Measurements from ENCODE around the gene NME3. TPM values are rescaled to one million over a fixed set of nuclear protein-coding genes. Genes with fewer than 3 reads are reported as not detected.

Gene NME3
- total and polyA plus RNA-seq, 8 donors, result 27.4 to 297 (median 33.1) TPM

GRCh38 chr16:1745181-1745899, 26.0 kb downstream of the NME3 start:
- FAIRE-seq (no peak), ATAC-seq (no peak), DNase-seq (no peak)
- Histone ChIP-seq H3K36me3 (peaks cover 0 to 43% (median 16%) of the 10 kb centered on the region in 3 donors), H3K27ac (no peak overlapping the region), H3K27me3 (no peaks in the 10 kb centered on the region), H3K9me3 (no peaks in the 10 kb centered on the region), H3K4me3 (no peak overlapping the region), H3K4me1 (no peaks in the 10 kb centered on the region)
- 93% methylated on average over 25 of the region's 25 CpGs for WGBS, 2 donors
- intact Hi-C loops (cut with DNase I), result no loop called here
- TF ChIP-seq, protein P1, sequence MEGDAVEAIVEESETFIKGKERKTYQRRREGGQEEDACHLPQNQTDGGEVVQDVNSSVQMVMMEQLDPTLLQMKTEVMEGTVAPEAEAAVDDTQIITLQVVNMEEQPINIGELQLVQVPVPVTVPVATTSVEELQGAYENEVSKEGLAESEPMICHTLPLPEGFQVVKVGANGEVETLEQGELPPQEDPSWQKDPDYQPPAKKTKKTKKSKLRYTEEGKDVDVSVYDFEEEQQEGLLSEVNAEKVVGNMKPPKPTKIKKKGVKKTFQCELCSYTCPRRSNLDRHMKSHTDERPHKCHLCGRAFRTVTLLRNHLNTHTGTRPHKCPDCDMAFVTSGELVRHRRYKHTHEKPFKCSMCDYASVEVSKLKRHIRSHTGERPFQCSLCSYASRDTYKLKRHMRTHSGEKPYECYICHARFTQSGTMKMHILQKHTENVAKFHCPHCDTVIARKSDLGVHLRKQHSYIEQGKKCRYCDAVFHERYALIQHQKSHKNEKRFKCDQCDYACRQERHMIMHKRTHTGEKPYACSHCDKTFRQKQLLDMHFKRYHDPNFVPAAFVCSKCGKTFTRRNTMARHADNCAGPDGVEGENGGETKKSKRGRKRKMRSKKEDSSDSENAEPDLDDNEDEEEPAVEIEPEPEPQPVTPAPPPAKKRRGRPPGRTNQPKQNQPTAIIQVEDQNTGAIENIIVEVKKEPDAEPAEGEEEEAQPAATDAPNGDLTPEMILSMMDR (IDR thresholded peaks at IDR 0.05), result no peak

- intact Hi-C loops (cut with DNase I), result no loop called here
- no peaks in the 10 kb centered on the region for H3K9me3 ChIP-seq
- no peaks in the 10 kb centered on the region for H3K4me1 ChIP-seq
- H3K4me3 ChIP-seq, result no peak overlapping the region
- WGBS, 2 donors, result 91 to 94% methylated on average over 24 of the region's 24 CpGs
- FAIRE-seq (no peak), ATAC-seq (no peak), DNase-seq (no peak)
- no peaks in the 10 kb centered on the region for H3K27me3 ChIP-seq
- TF ChIP-seq, protein P1 (IDR thresholded peaks at IDR 0.05), result no peak
- H3K27ac ChIP-seq, result no peak overlapping the region
- peaks cover 0 to 38% (median 14%) of the 10 kb centered on the region in 3 donors for H3K36me3 ChIP-seq
Observed at GRCh38 chr16:1744338-1744840, 27.0 kb downstream of the NME3 start.

DNA sequence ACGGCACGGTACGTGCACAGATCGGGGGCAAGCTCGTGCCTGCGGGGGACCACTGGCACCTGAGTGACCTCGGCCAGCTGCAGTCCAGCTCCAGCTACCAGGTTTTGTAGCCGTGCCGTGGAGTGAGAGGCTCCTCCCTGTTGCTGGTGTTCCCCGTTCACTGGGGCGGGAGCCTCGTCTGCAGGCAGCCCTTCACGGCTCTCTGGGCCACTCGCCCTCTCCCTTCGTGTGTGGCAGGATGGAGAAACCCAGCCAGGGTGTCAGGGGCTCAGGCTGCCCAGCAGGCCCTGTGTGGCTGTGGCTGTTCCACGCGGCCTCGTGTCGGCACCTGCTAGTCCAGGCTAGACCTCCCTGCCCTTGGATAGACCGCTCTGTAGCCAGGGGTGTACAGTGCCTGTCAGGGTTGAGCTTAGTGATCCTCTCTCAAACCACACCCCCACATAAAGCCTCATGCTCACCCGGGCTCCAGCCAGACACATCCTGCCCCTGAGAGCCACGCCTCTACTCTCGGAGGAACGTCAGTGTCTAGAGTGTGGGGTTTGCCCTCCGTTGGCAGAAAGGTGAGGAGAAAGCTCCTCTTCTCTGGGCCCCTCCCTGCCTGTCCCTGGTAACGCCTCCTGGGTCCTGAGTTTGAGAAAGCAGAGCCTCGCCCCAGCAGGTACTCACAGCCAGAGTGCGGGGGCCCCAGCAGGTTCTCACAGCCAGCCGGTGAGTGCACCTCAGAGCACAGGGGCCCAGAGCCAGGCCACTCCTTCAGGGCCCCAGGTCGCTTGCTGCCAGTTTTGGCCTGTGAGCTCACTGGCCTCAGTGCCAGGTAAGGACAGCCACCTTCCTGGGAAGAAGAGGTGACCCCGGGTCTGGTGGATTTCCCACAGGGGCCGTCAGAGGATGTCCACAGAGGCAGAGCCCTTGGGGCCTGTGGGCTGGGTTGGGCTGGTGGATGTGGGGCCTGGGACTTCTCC, 27.7 kb downstream of the NME3 start:
- intact Hi-C loops (cut with DNase I), result no loop called here
- TF ChIP-seq, protein P1 (IDR thresholded peaks at IDR 0.05), result no peak
- Histone ChIP-seq H3K9me3 (no peaks in the 10 kb centered on the region), H3K4me3 (no peak overlapping the region), H3K36me3 (peaks cover 0 to 31% (median 7%) of the 10 kb centered on the region in 3 donors), H3K4me1 (no peaks in the 10 kb centered on the region), H3K27ac (no peak overlapping the region), H3K27me3 (no peaks in the 10 kb centered on the region)
- no peak for DNase-seq
- WGBS, 2 donors, result 92 to 94% methylated on average over 32 of the region's 32 CpGs
- no peak for ATAC-seq
- no peak for FAIRE-seq

- no peak overlapping the region for H3K4me3 ChIP-seq
- FAIRE-seq, result no peak
Observed at GRCh38 chr16:1741553-1742165, 29.7 kb downstream of the NME3 start.

More at GRCh38 chr16:1741553-1742165, 29.7 kb downstream of the NME3 start:
- ATAC-seq, result peak in 2 of 4 donors; percentile 12 to 13
- Histone ChIP-seq H3K9me3 (no peaks in the 10 kb centered on the region), H3K27ac (no peak overlapping the region), H3K36me3 (peaks cover 0 to 13% (median 0%) of the 10 kb centered on the region in 3 donors), H3K4me1 (no peaks in the 10 kb centered on the region), H3K27me3 (no peaks in the 10 kb centered on the region)
- TF ChIP-seq, protein P1 (IDR thresholded peaks at IDR 0.05), result no peak
- 93 to 95% methylated on average over 19 of the region's 19 CpGs for WGBS, 2 donors
- no peak for DNase-seq
- intact Hi-C loops (cut with DNase I), result no loop called here
